ENCODE measurements around the gene SLC9A9. TPM values are rescaled to one million over a fixed set of nuclear protein-coding genes. Genes with fewer than 3 reads are reported as not detected.

The SLC9A9 gene
- total RNA-seq, 2 donors from 2014 or later: 7.9 to 17.0 TPM

GRCh38 chr3:143363949-143364348 lies 484.3 kb downstream of the SLC9A9 start:
- intact Hi-C loops (cut with DNase I): no loop called here
- DNase-seq (no peak), ATAC-seq (no peak)

- no peak for DNase-seq
- intact Hi-C loops (cut with DNase I): no loop called here
- ATAC-seq: no peak
These were observed 485.0 kb downstream of the SLC9A9 start for GRCh38 chr3:143363276-143363675.

- ATAC-seq (no peak), DNase-seq (no peak)
- intact Hi-C loops (cut with DNase I): no loop called here
These were observed 485.9 kb downstream of the SLC9A9 start for GRCh38 chr3:143362115-143362991.

- DNase-seq (no peak), ATAC-seq (no peak)
- intact Hi-C loops (cut with DNase I): no loop called here
These were observed 486.7 kb downstream of the SLC9A9 start for GRCh38 chr3:143361589-143361988.

- DNase-seq (no peak), ATAC-seq (peak in 1 of 2 donors; percentile 84)
- intact Hi-C loops (cut with DNase I): no loop called here
These were observed 488.0 kb downstream of the SLC9A9 start for GRCh38 chr3:143360244-143360643.

- DNase-seq (no peak), ATAC-seq (no peak)
- intact Hi-C loops (cut with DNase I): no loop called here
These were observed 489.3 kb downstream of the SLC9A9 start for GRCh38 chr3:143358793-143359491.

GRCh38 chr3:143358155-143358792 lies 490.0 kb downstream of the SLC9A9 start:
- DNase-seq (no peak), ATAC-seq (no peak)
- intact Hi-C loops (cut with DNase I): no loop called here

GRCh38 chr3:143357700-143358099 lies 490.6 kb downstream of the SLC9A9 start:
- DNase-seq: no peak

GRCh38 chr3:143356839-143357238 lies 491.4 kb downstream of the SLC9A9 start:
- DNase-seq (no peak), ATAC-seq (no peak)
- intact Hi-C loops (cut with DNase I): no loop called here

More at GRCh38 chr3:143357700-143358099, 490.6 kb downstream of the SLC9A9 start:
- intact Hi-C loops (cut with DNase I): no loop called here
- ATAC-seq: no peak

GRCh38 chr3:143354342-143354741 lies 493.9 kb downstream of the SLC9A9 start:
- intact Hi-C loops (cut with DNase I): no loop called here
- no peak for ATAC-seq
- DNase-seq: no peak

GRCh38 chr3:143352850-143353550 lies 495.3 kb downstream of the SLC9A9 start:
- intact Hi-C loops (cut with DNase I): no loop called here
- peak in 1 of 2 donors; percentile 32 for ATAC-seq
- no peak for DNase-seq

GRCh38 chr3:143351895-143352608 lies 496.2 kb downstream of the SLC9A9 start:
- intact Hi-C loops (cut with DNase I): no loop called here
- DNase-seq (no peak), ATAC-seq (peak in 1 of 2 donors; percentile 59)

- DNase-seq (no peak), ATAC-seq (no peak)
- intact Hi-C loops (cut with DNase I): no loop called here
These were observed 496.9 kb downstream of the SLC9A9 start for GRCh38 chr3:143351354-143351753.

- ATAC-seq: no peak
- DNase-seq: no peak
- intact Hi-C loops (cut with DNase I): no loop called here
These were observed 498.8 kb downstream of the SLC9A9 start for GRCh38 chr3:143349455-143349854.

GRCh38 chr3:143348486-143349327 lies 499.6 kb downstream of the SLC9A9 start:
- ATAC-seq (no peak), DNase-seq (no peak)
- intact Hi-C loops (cut with DNase I): no loop called here

- no peak for ATAC-seq
- no peak for DNase-seq
- intact Hi-C loops (cut with DNase I): no loop called here
These were observed 503.6 kb downstream of the SLC9A9 start for GRCh38 chr3:143344516-143345165.

- ATAC-seq (no peak), DNase-seq (no peak)
- intact Hi-C loops (cut with DNase I): no loop called here
These were observed 504.3 kb downstream of the SLC9A9 start for GRCh38 chr3:143343944-143344343.
